ENCODE results near the gene LGR6.
"Not testable (repeated sequence)": the region's sequence is repeated elsewhere in the genome, so short reads cannot be mapped to it uniquely, and the experiment has no call there.

The LGR6 gene, protein sequence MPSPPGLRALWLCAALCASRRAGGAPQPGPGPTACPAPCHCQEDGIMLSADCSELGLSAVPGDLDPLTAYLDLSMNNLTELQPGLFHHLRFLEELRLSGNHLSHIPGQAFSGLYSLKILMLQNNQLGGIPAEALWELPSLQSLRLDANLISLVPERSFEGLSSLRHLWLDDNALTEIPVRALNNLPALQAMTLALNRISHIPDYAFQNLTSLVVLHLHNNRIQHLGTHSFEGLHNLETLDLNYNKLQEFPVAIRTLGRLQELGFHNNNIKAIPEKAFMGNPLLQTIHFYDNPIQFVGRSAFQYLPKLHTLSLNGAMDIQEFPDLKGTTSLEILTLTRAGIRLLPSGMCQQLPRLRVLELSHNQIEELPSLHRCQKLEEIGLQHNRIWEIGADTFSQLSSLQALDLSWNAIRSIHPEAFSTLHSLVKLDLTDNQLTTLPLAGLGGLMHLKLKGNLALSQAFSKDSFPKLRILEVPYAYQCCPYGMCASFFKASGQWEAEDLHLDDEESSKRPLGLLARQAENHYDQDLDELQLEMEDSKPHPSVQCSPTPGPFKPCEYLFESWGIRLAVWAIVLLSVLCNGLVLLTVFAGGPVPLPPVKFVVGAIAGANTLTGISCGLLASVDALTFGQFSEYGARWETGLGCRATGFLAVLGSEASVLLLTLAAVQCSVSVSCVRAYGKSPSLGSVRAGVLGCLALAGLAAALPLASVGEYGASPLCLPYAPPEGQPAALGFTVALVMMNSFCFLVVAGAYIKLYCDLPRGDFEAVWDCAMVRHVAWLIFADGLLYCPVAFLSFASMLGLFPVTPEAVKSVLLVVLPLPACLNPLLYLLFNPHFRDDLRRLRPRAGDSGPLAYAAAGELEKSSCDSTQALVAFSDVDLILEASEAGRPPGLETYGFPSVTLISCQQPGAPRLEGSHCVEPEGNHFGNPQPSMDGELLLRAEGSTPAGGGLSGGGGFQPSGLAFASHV

DNA sequence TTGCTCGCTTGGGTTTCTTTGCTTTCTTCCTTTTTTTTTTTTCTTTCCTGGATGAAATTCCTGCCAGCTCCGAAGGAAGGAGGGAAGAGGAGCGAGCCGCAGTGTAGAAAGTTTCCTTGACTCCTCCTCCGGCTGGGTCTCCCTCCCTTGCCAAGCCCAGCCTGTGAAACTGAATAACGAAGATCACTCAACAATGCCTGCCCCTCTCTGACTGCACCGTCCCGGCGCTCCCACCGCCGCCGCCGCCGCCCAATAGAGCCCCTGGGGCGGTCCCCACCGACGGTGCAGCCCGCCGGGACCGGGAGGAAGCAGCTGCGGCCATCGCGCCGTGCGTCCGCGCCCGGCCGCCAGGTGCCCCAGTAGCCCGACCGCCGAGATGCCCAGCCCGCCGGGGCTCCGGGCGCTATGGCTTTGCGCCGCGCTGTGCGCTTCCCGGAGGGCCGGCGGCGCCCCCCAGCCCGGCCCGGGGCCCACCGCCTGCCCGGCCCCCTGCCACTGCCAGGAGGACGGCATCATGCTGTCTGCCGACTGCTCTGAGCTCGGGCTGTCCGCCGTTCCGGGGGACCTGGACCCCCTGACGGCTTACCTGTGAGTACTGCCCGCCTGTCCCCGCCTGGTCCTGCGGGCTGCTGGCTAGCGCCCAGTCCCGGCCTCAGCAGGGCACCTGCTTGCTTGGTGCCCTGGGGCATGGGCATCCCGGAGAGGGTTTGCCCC, at the start of gene LGR6:
Gene LGR6, plus strand, starts transcription at position 186 of the 714 bp plus-strand sequence. Its CDS starts 191 bp downstream, at position 377.
- DNase-seq, result peak; percentile 63

DNA sequence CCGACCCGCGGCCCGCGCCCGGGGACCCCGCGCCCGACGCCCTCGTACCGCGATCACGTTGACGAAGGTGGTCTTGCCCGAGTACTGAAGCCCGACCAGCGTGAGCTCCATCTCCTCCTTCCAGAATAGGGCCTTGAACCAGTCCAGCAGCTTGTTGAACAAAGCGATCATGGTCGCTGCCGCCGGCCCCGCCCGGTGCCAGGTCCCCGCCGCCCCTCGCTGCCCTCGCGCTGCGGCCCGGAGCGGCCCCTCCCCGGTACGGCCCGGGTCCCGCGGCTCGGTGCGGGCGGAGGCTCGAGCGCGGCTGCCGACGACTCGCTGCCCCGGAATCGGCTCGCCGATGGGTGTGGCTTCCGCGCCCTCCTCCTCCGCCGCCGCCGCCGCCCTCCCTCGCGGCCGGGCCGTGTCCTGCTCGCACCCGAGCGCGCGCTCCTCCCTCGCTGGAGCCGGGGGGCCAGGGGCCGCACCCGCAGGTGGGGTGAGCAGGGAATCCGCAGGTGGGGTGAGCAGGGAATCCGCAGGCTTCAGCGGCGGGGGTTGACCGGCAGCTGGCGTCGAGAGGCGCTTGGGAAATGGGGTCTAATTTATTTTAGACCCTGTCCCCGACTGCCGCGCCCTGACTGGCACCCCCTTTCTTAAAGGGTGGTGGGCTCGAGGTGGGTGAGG, 49.1 kb upstream of the LGR6 start, which contains the start of gene ARL8A:
Gene ARL8A, minus strand, starts transcription at position 336 of the 666 bp plus-strand sequence. Its CDS starts 165 bp downstream, at position 171.
- DNase-seq, result peak; percentile 76

DNA sequence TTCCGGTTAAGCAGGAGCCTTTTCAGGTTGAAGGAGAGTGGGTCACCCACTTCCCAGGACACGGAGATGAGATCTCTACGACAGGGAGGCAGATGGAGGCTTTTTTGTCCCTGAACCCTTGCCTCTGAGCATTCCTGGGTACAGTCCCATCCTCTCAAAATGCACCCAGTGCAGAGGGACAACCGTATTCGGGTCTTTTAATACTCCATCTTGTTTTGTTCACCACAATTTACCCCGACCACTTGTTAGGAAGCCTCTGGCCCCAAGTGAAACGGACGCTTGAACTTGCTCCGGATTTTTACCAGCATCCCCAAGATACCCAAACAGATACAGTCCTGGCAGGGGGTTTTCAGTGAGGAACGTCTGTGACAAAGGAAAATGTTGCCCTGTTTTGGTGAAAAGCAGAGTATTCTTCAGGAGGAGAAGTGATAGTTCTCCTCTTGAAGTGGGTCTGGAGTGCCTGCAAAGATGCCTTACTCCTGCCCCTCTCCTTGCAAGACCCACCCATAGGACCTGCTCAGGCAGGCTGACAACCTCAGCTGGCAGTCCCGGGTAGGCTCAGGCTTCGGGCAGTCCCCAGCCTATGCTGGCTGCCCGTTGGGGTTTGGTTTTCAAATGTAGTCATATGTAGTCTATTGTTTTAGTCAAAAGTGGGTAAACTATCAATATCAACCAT, 48.4 kb upstream of the LGR6 start:
- DNase-seq, result peak; percentile 53

DNA sequence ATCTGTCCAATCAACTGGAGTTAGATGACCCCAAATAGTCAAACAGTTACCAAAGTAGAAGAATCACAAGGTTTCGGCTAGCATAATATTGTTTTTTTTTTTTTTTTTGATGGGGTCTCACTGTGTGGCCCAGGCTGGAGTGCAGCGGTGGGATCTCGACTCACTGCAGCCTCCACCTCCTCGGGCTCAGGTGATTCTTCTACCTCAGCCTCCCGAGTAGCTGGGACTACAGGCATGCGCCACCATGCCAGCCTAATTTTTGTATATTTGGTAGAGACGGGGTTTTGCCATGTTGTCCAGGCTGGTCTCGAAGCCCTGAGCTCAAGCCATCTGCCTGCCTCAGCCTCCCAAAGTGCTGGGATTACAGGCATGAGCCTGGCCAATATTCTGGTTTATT, 47.9 kb upstream of the LGR6 start:
- not testable (repeated sequence) for DNase-seq

DNA sequence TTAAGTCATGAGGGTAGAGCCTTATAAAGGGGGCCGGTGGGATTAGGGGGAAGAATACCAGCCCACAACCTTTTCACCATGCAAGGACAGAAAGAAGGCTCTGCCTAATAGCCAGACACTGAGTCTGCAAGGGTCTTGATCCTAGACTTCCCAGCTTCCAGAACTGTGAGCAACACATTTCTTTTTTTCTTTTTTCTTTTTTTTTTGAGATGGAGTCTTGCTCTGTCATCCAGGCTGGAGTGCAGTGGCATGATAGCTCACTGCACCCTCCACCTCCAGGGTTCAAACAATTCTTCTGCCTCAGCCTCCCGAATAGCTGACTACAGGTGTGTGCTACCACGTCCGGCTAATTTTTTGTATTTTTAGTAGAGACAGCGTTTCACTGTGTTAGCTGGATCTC, 47.3 kb upstream of the LGR6 start:
- DNase-seq, result no peak

DNA sequence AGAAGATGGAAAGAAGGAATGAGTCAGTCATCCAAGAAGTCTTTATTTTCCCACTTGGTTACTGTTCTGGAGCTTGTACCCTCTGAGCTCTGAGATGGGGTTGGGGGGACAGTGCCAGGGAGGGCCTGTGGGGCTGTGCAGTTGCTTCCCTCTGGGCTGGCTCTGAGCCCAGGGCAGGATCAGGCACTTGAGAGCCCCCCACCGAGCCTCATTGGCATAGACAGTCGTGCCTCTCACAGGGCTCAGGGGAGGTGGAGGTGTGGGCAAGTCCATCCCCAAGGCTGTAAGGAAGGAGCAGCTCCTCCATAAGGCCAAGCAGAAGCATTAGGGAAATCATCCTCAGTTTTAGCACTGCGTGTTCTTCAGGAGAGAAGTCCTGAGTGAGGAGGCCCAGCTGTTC, 46.6 kb upstream of the LGR6 start:
- DNase-seq, result no peak

DNA sequence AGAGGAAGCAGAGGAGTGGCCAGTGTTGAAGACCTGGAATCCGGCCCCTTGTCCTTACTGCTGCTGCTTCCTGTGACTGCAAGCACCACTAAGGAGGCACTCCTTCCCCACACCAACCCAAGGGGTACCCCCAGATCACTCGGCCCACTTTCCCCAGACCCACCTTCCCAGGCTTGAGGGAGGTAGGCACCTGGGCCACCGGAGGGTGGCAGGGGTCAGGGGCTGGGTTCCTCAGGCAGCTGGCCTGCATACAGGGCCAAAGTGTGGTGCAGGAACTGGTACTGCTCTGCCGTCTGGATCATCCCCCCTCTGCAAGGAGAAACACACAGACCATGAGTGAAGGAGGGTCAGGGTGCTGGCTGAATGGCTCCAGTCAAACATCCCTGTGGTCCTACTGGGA, 45.2 kb upstream of the LGR6 start:
- no peak for DNase-seq

DNA sequence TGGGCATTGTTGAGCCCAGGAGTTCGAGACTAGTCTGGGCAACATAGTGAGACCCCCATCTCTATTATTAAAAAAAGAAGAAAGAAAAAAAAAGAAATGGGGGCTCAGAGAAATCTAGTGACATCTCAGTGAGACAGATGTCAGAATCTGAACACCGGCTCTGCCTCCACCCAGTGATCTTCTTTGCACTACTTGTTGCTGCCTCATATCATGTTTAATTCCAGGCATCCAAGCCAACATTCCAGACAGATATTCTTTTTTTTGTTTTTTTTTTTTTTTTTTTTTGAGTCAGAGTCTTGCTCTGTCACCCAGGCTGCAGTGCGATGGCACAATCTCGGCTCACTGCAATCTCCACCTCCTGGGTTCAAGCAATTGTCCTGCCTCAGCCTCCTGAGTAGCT, 44.0 kb upstream of the LGR6 start:
- DNase-seq, result no peak

DNA sequence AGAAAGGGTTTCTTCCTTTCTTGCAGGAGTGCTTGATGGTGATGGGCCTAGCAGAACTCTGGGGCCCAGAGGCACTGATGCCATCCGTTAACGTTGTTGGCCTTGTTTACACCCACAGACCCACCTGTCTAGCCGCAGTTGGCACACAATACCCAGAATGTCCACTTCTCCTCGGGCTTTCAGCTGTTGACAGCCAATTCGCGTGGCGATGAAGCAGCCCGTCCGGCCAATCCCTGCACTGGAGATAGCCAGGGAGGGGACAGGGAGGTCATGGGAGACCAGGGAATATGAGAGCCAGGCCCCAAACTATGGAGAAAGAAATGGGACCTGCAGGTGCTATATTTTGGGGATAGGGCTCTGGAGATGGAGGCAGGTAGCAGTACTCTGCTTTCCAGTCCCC, 43.4 kb upstream of the LGR6 start:
- DNase-seq, result no peak

DNA sequence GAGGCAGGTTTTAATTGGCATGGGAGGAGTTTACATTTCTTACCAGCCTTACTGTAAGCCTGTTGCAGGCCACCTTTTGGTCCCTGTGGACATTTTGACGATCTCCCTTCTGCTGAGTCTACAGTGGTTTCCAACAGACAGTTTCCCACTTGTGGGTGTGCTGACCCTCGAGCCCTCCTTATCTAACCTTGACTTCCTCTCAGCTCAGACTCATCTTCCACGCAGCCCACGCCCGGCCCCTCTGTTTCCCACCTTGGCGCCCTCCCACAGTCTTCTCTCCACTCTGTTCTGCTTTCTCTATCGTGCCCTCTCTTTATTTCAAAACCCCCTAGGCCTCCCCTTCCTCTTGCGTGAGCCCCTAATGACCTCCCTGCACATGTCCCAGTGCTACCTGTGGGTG, 43.0 kb upstream of the LGR6 start:
- DNase-seq, result no peak

DNA sequence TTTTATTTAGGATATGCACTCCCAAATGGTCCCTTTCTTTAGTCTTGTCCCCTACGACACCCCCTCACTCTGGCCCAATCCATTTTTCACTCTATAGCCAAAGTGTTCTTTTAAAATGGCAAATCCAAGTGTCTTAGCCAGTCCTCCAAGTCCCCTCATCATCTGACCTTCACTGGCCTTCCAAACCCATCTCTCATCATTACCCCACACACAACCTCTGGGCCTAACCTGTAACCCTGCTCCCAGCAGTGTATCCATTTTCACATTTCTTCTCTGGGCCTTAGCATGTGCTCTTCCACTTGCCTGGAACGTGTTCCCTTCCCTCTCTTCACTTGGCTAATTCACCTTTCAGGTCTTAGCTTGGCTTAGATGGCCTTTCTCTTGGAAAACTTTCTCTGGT, 42.6 kb upstream of the LGR6 start:
- no peak for DNase-seq

DNA sequence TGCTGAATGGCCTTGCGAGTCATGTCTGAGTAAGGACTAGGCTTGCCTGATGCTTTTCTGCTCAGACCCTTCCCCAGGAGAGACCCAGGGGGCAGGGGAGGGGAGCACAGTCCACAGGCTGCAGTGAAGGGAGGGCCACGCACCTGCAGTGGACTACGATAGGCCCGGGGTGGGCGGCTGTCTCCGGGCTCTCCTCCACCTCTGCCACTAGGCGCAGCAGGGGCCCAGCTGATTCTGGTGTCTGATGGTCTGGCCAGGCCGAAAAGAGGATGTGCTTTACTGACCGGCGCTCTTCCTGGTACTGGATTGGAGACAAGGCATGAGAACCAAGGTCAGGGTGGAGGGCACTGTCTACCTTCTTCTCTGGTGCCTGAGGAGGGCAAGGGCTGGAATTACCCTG, 41.2 kb upstream of the LGR6 start:
- DNase-seq, result no peak

DNA sequence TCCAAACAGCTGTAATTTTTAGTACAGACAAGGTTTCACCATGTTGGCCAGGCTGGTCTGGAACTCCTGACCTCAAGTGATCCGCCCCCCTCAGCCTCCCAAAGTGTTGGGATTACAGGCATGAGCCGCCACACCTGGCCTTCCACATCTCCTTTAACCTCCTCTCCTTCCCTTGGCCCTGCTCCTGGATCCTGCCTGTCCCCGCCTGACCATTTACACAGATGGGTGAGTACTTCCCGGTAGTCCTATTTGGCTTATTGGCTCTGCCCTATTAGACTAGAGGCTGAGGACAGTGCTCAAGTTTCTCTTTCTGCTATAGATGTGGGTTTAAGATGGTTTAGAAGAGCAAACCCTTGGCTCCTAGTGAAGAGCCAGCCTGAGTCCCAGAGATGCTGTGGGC, 40.3 kb upstream of the LGR6 start:
- no peak for DNase-seq

DNA sequence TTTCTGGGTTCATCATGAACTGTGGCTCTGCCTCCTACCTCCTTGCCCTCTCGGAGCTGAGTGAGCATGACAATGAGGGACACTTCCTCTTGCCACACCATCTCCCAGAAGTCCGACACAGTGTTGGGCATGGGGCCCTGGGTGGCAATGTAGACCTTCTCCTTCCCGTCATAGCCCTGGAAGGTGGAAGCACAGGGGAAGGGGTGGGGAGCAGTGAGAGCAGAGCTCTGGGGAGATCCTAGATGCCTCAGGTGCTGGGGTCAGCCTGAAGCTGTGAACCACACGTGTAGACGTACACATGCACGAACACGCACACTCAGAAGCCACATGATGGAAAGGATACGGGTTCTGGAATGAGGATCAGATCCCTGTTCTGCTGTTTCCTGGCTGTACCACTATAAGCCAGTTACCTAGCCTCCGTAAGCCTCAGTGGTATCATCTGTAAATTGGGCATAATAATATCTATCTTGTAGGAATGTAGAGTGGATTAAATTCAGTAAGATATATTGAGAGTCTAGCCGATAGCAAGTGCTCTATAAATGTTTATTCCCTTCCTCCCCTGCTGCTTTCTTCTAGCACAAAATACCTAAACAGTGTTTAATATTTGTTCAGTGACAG, 39.3 kb upstream of the LGR6 start:
- no peak for DNase-seq

DNA sequence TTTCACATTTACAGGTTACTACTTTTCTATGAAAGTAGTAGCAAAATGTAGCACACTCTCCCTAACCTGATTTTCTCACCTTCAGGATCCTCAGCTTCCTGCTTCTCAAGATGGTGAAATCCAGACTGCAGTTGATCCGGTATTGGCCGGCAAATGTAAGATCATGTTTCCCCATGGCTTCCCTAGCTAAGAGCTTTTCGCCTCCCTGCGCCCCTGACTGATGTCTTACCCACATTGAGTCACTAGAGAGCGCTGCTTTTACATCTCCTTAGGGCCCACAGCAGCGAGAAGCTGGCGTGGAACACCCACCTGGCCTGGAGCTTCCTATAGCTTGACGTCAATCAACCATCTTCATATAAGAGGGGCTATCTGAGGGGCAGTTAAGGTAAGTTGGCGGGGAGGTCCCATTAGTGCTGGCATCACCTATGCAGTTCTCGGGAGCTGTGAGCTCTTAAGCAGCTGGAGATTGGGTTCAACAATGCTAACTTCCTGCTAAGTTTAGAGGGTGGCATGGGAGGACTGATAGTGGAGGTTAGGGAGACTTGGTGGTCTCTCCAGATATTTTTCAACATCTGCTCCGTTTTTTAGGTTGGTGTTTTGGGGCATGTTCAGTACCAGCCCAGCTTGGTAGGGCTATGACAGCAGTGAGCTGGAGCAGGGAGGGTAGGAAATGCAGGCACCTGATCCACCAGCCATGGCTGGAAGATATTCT, 38.7 kb upstream of the LGR6 start:
- peak; percentile 86 for DNase-seq

DNA sequence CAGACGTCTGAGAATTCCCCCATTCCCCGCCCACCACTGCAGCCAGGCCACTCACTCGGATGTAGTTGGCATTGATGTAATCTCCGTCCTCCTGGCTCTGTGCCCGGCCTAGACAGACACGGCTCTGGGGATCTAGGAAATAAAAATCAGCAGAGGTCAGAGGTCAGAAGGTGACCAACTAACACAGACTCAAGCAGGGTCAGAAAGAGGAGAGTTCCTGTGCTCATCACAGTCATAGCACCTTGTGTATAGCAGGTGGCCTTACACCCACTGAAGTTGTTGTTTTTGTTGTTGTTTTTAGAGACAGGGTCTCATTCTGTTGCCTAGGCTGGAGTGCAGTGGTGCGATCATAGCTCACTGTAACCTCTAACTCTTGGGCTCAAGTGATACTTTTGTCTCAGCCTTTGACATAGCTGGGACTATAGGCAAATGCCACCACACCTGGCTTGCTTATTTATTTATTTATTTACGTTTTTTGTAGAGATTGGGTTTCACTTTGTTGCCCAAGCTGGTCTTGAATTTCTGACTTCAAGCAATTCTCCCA, 38.0 kb upstream of the LGR6 start:
- DNase-seq, result no peak

DNA sequence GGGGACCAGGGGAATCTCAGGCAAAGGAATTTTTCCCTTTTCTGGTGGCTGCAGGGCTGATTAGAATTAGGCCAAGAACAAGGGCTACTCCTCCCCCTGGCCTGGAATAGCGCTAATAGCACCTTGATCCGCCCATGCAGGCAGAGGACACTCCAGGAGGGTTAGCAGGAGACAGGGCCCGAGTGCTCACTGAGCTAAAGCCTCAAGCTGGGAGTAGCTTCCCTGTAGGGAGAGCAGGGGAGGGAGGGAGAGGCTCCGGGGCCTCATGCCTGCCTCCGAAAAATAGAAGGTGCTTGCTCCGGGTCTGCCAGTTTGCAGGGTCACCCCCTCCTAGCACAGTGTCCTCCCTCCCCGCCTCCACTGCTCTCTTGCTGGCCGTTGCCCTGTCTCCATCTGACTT, 37.0 kb upstream of the LGR6 start:
- no peak for DNase-seq

DNA sequence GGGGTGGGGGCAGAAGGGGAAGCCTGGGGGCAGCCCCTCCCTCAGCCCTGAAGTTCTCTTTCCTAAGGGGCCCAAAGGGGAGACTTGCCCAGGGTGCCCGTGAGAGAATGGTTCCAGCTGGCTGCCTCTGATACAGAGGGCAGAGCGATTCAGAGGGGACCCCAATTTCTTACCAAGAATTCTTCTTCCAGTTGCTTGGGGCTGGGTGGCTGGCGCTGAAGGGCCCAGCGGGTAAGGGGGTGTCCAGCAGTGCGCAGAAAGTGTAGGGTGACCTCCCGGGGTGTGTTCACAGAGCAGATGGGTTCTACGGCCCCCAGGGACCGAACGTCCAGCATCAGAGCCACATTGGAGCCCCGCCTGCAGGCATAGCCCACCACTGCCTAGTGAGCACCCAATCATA, 35.7 kb upstream of the LGR6 start:
- no peak for DNase-seq

DNA sequence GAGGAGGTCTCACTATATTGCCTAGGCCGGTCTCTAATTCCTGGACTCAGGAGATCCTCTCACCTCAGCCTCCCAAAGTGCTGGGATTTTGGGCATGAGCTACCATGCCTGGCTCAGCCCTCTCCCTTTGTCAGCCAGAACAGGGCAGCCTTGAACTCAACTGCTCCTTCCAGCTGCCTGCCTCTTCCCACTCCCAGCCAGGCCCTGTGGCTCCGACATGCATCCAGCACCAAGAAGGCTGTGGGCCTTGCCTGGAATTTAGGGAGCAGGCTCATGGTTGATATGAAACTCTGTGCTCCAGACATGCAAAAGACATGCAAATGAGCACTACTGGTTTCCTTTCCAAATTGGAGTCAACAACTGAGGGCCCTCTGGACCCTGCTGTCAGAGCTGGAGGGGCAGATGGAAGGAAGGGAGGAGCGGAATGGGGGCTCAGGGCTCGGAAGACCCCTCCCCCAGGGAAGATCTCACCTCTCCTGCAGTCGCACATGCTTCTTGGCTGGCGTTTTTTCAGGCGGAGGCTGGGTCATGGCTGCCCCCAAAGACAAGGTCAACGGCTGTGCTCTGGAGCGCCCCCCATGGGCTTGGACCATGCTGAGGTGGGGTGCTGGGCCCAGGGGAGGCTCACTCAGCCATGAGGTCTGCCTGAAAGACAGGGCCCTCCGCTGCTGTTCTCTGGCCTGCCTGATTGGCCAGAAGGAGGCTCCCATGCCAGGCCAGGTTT, 34.6 kb upstream of the LGR6 start:
- no peak for DNase-seq
